22Rv1 (cell line): ENCODE measurements around the gene CREG2.

Source experiments
- H3K27ac ChIP-seq: fragments of 450-650 bp; 2 replicates; pipeline ENCODE4 v1.5.1; 2017
- ZFX ChIP-seq: fragments of 450-650 bp; IDR thresholded peaks from 2 replicates; pipeline ENCODE4 v1.6.1; 2017; ENCODE audit warnings: antibody characterized with exemption, borderline replicate concordance
- TF ChIP-seq, protein P1 (sequence below): fragments of 450-650 bp; IDR thresholded peaks from 2 replicates; pipeline ENCODE4 v1.5.1; 2017; ENCODE audit warnings: mild to moderate bottlenecking

The CREG2 gene, protein sequence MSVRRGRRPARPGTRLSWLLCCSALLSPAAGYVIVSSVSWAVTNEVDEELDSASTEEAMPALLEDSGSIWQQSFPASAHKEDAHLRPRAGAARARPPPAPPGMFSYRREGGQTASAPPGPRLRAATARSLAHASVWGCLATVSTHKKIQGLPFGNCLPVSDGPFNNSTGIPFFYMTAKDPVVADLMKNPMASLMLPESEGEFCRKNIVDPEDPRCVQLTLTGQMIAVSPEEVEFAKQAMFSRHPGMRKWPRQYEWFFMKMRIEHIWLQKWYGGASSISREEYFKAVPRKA

DNA sequence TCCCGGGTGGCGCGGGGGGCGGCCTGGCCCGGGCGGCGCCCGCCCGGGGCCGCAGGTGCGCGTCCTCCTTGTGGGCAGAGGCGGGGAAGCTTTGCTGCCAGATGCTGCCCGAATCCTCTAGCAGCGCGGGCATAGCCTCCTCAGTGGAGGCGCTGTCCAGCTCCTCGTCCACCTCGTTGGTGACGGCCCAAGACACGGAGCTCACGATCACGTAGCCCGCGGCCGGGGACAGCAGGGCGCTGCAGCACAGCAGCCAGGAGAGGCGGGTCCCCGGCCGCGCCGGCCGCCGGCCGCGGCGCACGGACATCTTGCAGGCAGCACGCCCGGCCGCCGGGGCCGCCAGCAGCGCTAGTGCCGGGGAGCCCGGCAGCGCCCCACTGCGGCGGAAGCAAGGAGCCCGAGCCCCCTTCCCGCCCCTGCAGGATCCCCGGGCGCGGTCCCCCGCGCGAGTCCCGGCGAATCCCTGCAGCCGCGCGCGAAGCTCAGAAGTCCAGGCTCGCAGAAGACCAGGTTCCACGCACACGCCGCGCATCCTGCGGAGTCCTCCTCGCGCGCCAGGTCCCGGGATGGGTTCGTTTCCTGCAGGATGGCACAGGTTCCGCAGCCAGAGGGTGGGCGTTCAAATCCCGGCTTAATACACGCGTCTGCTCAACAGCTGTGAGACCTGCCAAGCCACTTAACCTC is at the start of gene CREG2:
TSS of gene CREG2 (minus strand) at position 353 of the 684 bp plus-strand sequence. CDS start at position 307, 46 bp downstream.
- TF ChIP-seq, protein P1, sequence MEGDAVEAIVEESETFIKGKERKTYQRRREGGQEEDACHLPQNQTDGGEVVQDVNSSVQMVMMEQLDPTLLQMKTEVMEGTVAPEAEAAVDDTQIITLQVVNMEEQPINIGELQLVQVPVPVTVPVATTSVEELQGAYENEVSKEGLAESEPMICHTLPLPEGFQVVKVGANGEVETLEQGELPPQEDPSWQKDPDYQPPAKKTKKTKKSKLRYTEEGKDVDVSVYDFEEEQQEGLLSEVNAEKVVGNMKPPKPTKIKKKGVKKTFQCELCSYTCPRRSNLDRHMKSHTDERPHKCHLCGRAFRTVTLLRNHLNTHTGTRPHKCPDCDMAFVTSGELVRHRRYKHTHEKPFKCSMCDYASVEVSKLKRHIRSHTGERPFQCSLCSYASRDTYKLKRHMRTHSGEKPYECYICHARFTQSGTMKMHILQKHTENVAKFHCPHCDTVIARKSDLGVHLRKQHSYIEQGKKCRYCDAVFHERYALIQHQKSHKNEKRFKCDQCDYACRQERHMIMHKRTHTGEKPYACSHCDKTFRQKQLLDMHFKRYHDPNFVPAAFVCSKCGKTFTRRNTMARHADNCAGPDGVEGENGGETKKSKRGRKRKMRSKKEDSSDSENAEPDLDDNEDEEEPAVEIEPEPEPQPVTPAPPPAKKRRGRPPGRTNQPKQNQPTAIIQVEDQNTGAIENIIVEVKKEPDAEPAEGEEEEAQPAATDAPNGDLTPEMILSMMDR: peak; percentile 68
- no peak for TF ChIP-seq ZFX
- no peak within 1 kb of the TSS for H3K27ac ChIP-seq

DNA sequence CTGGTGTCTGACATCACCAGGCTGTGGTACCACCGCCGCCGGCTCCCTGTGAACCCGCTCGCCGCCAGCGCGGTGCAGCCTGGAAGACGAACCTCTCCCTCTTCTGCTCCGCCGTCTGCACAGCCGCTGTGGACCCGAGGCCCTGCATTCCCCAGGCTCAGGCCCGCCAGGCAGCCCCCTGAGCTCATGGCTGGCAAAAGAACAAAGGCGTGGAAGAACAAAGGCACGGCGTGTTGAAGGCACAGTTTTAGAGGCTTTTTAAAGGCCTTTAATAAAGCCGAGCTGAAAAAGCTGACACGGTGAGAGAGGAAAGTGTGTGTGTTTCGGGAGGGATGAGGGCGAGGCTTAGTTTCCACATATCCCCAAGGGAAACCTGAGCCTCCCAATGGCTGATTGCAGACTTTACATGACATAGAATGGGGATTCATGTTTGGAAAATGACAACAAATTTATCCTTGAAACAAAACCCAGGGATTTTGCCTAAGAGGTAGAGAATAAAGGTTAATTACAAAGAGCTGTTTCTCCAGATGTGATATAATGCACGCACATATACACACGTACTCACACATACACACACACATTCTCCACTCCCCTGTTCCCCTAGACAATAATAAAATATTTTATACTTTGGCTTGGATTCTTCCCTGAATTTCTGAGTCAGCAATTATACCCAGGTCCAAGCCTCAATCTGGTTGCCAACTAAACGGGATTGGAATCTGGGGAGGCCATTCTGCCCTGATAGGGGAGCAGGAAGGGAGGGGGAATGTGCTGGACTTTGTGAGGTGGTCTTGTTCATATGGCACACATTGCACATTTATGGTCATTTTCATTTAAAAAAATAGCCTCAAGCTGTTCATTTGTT is 47.9 kb upstream of the CREG2 start:
- no peak overlapping the region for H3K27ac ChIP-seq

DNA sequence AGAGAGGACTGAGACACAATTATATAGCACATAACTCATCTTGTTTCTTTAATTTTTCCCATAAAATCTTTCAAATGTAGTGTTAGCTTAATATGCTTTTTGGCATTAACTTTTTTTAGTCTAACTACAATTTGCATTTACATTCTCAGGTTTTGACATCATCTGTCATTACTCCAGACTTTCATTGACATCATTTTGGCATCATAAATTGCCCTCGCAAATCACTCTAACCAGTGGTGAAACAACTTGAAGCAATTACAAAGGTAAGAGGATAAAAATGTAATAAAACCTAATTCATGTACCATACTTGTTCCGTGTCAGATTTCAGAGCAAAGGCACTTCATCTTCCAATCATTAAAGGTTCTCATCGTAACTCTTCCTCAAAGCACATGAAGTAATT is 46.2 kb upstream of the CREG2 start:
- TF ChIP-seq, protein P1: no peak
- no peak for TF ChIP-seq ZFX
- no peak overlapping the region for H3K27ac ChIP-seq

More for the DNA sequence above, 47.9 kb upstream of the CREG2 start:
- TF ChIP-seq, protein P1: no peak
- no peak for TF ChIP-seq ZFX

DNA sequence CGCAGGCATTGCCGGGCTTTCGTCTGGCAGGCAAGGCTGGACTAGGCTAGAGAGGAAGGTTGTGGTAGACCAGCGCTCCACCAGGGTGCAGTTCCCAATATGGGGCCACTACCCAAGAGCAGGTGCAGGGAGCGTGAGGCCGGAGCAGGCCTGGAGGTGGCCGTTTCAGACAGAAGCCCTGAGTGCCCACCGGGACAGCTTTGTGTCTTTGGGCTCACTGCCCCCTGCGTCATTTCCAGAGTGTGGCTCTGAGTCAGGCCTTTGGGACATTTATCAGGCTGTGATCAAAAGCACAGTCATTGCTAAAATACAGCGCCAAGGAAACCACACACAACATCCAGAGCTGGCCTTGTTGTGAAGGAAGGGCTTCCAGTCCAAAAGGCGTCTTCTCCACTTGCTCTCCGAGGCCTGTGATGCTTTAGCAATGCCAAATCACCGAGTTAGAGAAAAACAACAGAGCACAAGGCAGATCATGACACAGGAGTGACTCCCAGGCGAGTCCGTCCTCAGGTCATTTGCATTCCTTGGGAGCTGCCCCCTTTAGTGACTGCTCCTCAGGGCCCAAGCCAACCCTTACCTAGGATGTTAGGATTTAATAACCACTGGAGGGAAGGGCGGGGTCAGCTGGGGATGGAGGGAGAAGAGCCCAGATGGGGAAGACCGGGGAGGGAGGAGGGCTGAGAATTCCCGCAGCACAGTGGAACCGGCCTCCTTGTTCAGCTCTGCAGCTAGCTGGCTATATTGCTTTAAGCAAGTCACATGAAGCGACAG is 45.3 kb upstream of the CREG2 start:
- TF ChIP-seq, protein P1: no peak
- no peak for TF ChIP-seq ZFX
- no peak overlapping the region for H3K27ac ChIP-seq

DNA sequence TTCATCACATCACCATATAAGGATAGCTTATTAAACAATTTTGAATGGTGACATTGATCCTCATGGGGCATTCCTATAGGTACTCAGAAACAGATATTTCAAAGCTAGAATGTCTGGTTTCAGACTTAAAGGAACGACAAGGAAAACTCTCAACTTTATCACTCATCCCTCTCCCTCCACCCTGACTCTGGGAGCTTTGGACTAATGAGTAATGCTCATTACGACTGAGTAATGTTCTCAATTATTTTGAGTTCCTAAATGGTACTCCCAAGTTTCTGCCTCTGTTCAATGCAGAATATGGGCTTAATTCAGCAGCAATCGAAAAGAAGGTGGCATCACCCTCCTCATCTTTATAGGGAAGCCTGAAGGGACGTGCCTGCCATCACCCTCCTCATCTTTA is 44.2 kb upstream of the CREG2 start:
- TF ChIP-seq, protein P1: no peak
- no peak overlapping the region for H3K27ac ChIP-seq

DNA sequence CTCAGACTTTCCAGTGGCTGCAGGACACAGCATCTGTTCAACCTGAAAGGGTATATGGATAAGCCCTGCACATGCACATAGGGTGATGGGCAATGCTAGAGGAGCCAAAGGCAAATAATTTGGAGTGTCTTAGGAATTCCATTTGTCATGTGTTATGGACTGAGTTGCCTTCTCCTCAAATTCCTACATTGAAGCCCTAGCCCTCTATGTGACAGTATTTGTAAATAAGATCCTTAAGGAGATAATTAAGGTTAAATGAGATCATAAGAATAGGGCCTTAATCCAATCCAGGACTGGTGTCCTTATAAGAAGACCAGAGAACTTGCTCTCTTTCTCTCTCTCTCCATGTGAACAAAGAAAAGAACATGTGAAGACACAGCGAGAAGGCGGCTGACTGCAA is 42.9 kb upstream of the CREG2 start:
- H3K27ac ChIP-seq: no peak overlapping the region
- TF ChIP-seq, protein P1: no peak
- TF ChIP-seq ZFX: no peak
